SK-N-SH (cell line): ENCODE results near the gene OGFOD1. TPM values are rescaled to one million over a fixed set of nuclear protein-coding genes. Genes with fewer than 3 reads are reported as not detected.

Experiments used
- CTCF ChIA-PET: fragments of 300-600, 350-600 bp; formaldehyde crosslinking; extraction: SDS; loops from one replicate; lab custom pipeline; 2021; lab: Yijun Ruan, JAX
- POLR2A ChIA-PET: fragments of 350-600 bp; sonication (Branson Sonifier 250); formaldehyde crosslinking; extraction: SDS; loops from one replicate; lab custom pipeline; 2020; ENCODE audit warnings: antibody characterized with exemption, inconsistent platforms; lab: Yijun Ruan, JAX
- DNase-seq: peaks from one replicate; pipeline ENCODE4 v3.0.0; 2012
- H2AFZ ChIP-seq: fragments of 200-600 bp; sonication (generic); 2 replicates; pipeline ENCODE4 v1.8.1; 2016; ENCODE audit warnings: antibody characterized with exemption, mild to moderate bottlenecking, low read depth
- H3F3A ChIP-seq: fragments of 200-600 bp; sonication (generic); replicated peaks from 2 replicates; pipeline ENCODE3; 2016; ENCODE audit warnings: antibody characterized with exemption, mild to moderate bottlenecking; ENCODE audit not compliant: insufficient read depth
- H3K27ac ChIP-seq, 2 experiments: fragments of 200-500 bp in 1 of 2; fragments of 200-600 bp in 1 of 2; sonication (Bioruptor generic) in 1 of 2; sonication (generic), shearing (Covaris generic) in 1 of 2; 2 replicates each; pipeline versions ENCODE4 v1.5.1 to v1.6.1; 2014 to 2016; ENCODE audit warnings: low read depth in 2 of 2, inconsistent platforms in 1 of 2, low read length in 1 of 2, mild to moderate bottlenecking in 1 of 2, mixed read lengths in 1 of 2
- H3K27me3 ChIP-seq: fragments of 200-600 bp; sonication (generic), shearing (Covaris generic); 2 replicates; pipeline ENCODE4 v1.6.1; 2016; ENCODE audit warnings: mixed run types; ENCODE audit not compliant: insufficient read depth
- H3K36me3 ChIP-seq, 2 experiments: fragments of 200-500 bp in 1 of 2; fragments of 200-600 bp in 1 of 2; sonication (Bioruptor generic) in 1 of 2; sonication (generic) in 1 of 2; replicated peaks in 1 of 2; 2 replicates each; pipeline versions ENCODE3 to v1.5.1; 2014 to 2016; ENCODE audit warnings: low read length in 1 of 2, mild to moderate bottlenecking in 1 of 2; ENCODE audit not compliant: insufficient read depth in 2 of 2, control insufficient read depth in 1 of 2
- H3K4me1 ChIP-seq, 2 experiments: fragments of 200-500 bp in 1 of 2; fragments of 200-600 bp in 1 of 2; sonication (Bioruptor generic) in 1 of 2; sonication (generic), shearing (Covaris generic) in 1 of 2; 2 replicates each; pipeline versions ENCODE4 v1.5.1 to v1.6.1; 2014 to 2016; ENCODE audit warnings: low read depth in 1 of 2, low read length in 1 of 2, mixed run types in 1 of 2; ENCODE audit not compliant: insufficient read depth in 2 of 2, control insufficient read depth in 1 of 2
- H3K4me2 ChIP-seq: fragments of 200-600 bp; sonication (generic), shearing (Covaris generic); 2 replicates; pipeline ENCODE4 v1.6.1; 2017; ENCODE audit warnings: mixed run types
- H3K4me3 ChIP-seq, 2 experiments: fragments of 200-500 bp in 1 of 2; fragments of 200-600 bp in 1 of 2; sonication (Bioruptor generic) in 1 of 2; sonication (generic), shearing (Covaris generic) in 1 of 2; 2 replicates each; pipeline versions ENCODE4 v1.5.1 to v1.8.1; 2014 to 2016; ENCODE audit warnings: low read depth in 2 of 2, inconsistent platforms in 1 of 2, low read length in 1 of 2, mild to moderate bottlenecking in 1 of 2, mixed read lengths in 1 of 2, moderate library complexity in 1 of 2
- H3K79me2 ChIP-seq: fragments of 200-600 bp; sonication (generic); 2 replicates; pipeline ENCODE4 v1.8.1; 2017; ENCODE audit warnings: mild to moderate bottlenecking; ENCODE audit not compliant: insufficient read depth
- H3K9ac ChIP-seq: fragments of 200-600 bp; sonication (generic); 2 replicates; pipeline ENCODE4 v1.6.1; 2017; ENCODE audit warnings: mixed run types
- H3K9me2 ChIP-seq: fragments of 200-600 bp; sonication (generic); 2 replicates; pipeline ENCODE4 v1.6.1; 2017; ENCODE audit warnings: mixed run types
- H3K9me3 ChIP-seq: fragments of 200-600 bp; sonication (generic); 2 replicates; pipeline ENCODE4 v1.6.1; 2017; ENCODE audit warnings: mixed run types, mild to moderate bottlenecking, moderate library complexity
- H4K20me1 ChIP-seq: fragments of 200-600 bp; sonication (generic); 2 replicates; pipeline ENCODE4 v1.6.1; 2017; ENCODE audit warnings: mild to moderate bottlenecking, mixed run types; ENCODE audit not compliant: insufficient read depth
- CHD2 ChIP-seq: fragments of 150-350 bp; IDR thresholded peaks from 2 replicates; pipeline ENCODE4 v1.6.1; 2018; ENCODE audit warnings: low read length; ENCODE audit not compliant: partially characterized antibody
- EP300 ChIP-seq, 2 experiments: IDR thresholded peaks; 2 replicates each; pipeline versions ENCODE4 v1.4.0 to v1.6.1; 2012; ENCODE audit warnings: borderline replicate concordance in 1 of 2, low read depth in 1 of 2, low read length in 1 of 2
- EZH2phosphoT487 ChIP-seq: fragments of 200-600 bp; sonication (generic); IDR thresholded peaks from 2 replicates; pipeline ENCODE4 v1.6.1; 2017; ENCODE audit warnings: low read depth, mixed run types, mild to moderate bottlenecking, antibody characterized with exemption, moderate library complexity, borderline replicate concordance
- FOXJ3 ChIP-seq: sonication (generic); formaldehyde crosslinking; IDR thresholded peaks from 2 replicates; pipeline ENCODE4 v1.5.1; 2020; ENCODE audit warnings: mild to moderate bottlenecking, missing genetic modification reagents
- GABPA ChIP-seq: IDR thresholded peaks from 2 replicates; pipeline ENCODE4 v1.4.0; 2012; ENCODE audit warnings: low read depth, mild to moderate bottlenecking
- GATA2 ChIP-seq: sonication (generic); formaldehyde crosslinking; IDR thresholded peaks from 2 replicates; pipeline ENCODE4 v1.5.0; 2020; ENCODE audit warnings: mild to moderate bottlenecking, missing genetic modification reagents
- MXI1 ChIP-seq: IDR thresholded peaks from 2 replicates; pipeline ENCODE4 v1.6.1; 2012; ENCODE audit warnings: mild to moderate bottlenecking, low read depth, low read length, improper control_type of control experiment
- NFIC ChIP-seq: IDR thresholded peaks from 2 replicates; pipeline ENCODE4 v1.4.0; 2012; ENCODE audit warnings: borderline replicate concordance
- POLR2AphosphoS5 ChIP-seq: IDR thresholded peaks from 2 replicates; pipeline ENCODE4 v1.6.1; 2012; ENCODE audit warnings: low read depth, low read length
- RAD21 ChIP-seq: IDR thresholded peaks from 2 replicates; pipeline ENCODE4 v1.6.1; 2012; ENCODE audit warnings: mild to moderate bottlenecking, low read length
- RFX5 ChIP-seq: IDR thresholded peaks from 2 replicates; pipeline ENCODE4 v1.6.1; 2012; ENCODE audit warnings: mild to moderate bottlenecking, improper control_type of control experiment, low read length
- RXRA ChIP-seq: IDR thresholded peaks from 2 replicates; pipeline ENCODE4 v1.4.0; 2012; ENCODE audit warnings: low read depth, mild to moderate bottlenecking, borderline replicate concordance
- SIN3A ChIP-seq: IDR thresholded peaks from 2 replicates; pipeline ENCODE4 v1.6.1; 2012; ENCODE audit warnings: low read depth, mild to moderate bottlenecking, low read length, moderate library complexity, borderline replicate concordance
- TAF1 ChIP-seq: IDR thresholded peaks from 2 replicates; pipeline ENCODE4 v1.6.1; 2012; ENCODE audit warnings: low read depth, mild to moderate bottlenecking, low read length, moderate library complexity, borderline replicate concordance
- TEAD4 ChIP-seq: IDR thresholded peaks from 2 replicates; pipeline ENCODE4 v1.4.0; 2012; ENCODE audit warnings: mild to moderate bottlenecking, borderline replicate concordance; ENCODE audit not compliant: insufficient read depth
- WGBS: methylation state at CpG from one replicate; pipeline ENCODE4 v1.1.6; 2017; ENCODE audit warnings: low lambda C conversion rate; 5-methylcytosine and 5-hydroxymethylcytosine counted together
- polyA plus RNA-seq, 3 experiments: library from polyadenylated mRNA; depleted of rRNA; stranded (reverse); fragments of >200 nt; gene quantifications; 2 replicates each; pipeline ENCODE4 v1.2.3, GENCODE V29; 2012
- TF ChIP-seq, protein P1 (sequence below): fragments of 150-350 bp; IDR thresholded peaks from 2 replicates; pipeline ENCODE4 v1.6.1; 2016; ENCODE audit warnings: mild to moderate bottlenecking, low read depth, low read length
- TF ChIP-seq, protein P2 (sequence below): IDR thresholded peaks from 2 replicates; pipeline ENCODE4 v1.4.0; 2012; ENCODE audit warnings: low read depth, borderline replicate concordance
- TF ChIP-seq, protein P3 (sequence below): IDR thresholded peaks from 2 replicates; pipeline ENCODE4; 2012
- TF ChIP-seq, protein P4 (sequence below): fragments of 200-600 bp; sonication (generic); IDR thresholded peaks from 2 replicates; pipeline ENCODE4 v1.6.1; 2017; ENCODE audit warnings: antibody characterized with exemption, mild to moderate bottlenecking, moderate library complexity
- TF ChIP-seq, protein P5 (sequence below): IDR thresholded peaks from 2 replicates; pipeline ENCODE4 v1.6.1; 2012; ENCODE audit warnings: mild to moderate bottlenecking, low read depth, low read length, moderate library complexity

OGFOD1 gene
- polyA plus RNA-seq, 1 of the 3 experiments (the other 2 are of a cell fraction) = 35.6 TPM

DNA sequence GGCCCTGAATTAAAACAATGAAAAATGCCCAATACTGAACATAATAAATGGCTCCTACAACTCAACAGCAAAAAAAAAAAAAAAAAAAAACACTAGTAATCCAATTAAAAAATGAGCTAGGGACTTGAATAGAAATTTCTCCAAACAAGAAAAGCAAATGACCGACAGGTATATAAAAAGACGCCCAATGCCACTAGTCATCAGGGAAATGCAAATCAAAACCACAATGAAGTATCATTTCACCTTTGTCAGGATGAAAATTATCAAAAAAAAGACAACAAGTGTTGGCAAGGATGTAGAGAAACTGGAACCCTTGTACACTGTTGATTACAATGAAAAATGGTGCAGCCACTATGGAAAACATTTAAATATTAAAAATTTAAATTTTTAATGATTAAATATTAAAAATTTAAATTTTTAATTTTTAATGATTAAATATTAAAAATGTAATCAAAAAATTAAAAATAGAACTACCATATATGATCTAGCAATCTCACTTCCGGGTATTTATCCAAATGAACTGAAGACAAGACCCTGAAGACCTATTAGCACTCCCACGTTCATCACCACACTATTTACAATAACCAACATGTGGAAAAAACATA is 40.4 kb downstream of the OGFOD1 start:
- Histone ChIP-seq H3K4me2 (no peak overlapping the region), H3K27ac (no peak overlapping the region), H3K9ac (no peak overlapping the region), H3F3A (no peaks in the 10 kb centered on the region), H3K4me1 (no peaks in the 10 kb centered on the region; a peak in 1 of 4 replicates), H2AFZ (no peak overlapping the region), H3K4me3 (no peak overlapping the region), H4K20me1 (no peaks in the 10 kb centered on the region), H3K9me3 (no peaks in the 10 kb centered on the region), H3K79me2 (no peaks in the 10 kb centered on the region; the same call in 1 of the 2 replicates), H3K27me3 (no peaks in the 10 kb centered on the region), H3K36me3 (peaks cover 24 to 66% of the 10 kb centered on the region in 2 experiments), H3K9me2 (no peaks in the 10 kb centered on the region)
- POLR2A ChIA-PET = no interaction called here
- TF ChIP-seq CHD2 = no peak
- no peak for TF ChIP-seq RXRA
- no peak for TF ChIP-seq FOXJ3
- TF ChIP-seq MXI1 = no peak
- TF ChIP-seq, protein P1, sequence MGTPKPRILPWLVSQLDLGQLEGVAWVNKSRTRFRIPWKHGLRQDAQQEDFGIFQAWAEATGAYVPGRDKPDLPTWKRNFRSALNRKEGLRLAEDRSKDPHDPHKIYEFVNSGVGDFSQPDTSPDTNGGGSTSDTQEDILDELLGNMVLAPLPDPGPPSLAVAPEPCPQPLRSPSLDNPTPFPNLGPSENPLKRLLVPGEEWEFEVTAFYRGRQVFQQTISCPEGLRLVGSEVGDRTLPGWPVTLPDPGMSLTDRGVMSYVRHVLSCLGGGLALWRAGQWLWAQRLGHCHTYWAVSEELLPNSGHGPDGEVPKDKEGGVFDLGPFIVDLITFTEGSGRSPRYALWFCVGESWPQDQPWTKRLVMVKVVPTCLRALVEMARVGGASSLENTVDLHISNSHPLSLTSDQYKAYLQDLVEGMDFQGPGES = no peak
- TF ChIP-seq TAF1 = no peak
- no peak for TF ChIP-seq RAD21
- no peak for TF ChIP-seq GATA2 (CRISPR knock-in tag)
- TF ChIP-seq, protein P2, sequence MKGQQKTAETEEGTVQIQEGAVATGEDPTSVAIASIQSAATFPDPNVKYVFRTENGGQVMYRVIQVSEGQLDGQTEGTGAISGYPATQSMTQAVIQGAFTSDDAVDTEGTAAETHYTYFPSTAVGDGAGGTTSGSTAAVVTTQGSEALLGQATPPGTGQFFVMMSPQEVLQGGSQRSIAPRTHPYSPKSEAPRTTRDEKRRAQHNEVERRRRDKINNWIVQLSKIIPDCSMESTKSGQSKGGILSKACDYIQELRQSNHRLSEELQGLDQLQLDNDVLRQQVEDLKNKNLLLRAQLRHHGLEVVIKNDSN = no peak
- TF ChIP-seq, protein P3, sequence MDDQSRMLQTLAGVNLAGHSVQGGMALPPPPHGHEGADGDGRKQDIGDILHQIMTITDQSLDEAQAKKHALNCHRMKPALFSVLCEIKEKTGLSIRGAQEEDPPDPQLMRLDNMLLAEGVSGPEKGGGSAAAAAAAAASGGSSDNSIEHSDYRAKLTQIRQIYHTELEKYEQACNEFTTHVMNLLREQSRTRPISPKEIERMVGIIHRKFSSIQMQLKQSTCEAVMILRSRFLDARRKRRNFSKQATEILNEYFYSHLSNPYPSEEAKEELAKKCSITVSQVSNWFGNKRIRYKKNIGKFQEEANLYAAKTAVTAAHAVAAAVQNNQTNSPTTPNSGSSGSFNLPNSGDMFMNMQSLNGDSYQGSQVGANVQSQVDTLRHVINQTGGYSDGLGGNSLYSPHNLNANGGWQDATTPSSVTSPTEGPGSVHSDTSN = no peak
- no peak for TF ChIP-seq EP300 (IDR thresholded peaks at IDR 0.05; ENCODE audit: borderline replicate concordance in 1 of 2, low read depth in 1 of 2, low read length in 1 of 2)
- TF ChIP-seq EZH2phosphoT487 = no peak
- no peak for TF ChIP-seq TEAD4
- no peak for TF ChIP-seq SIN3A
- no peak for TF ChIP-seq RFX5
- no peak for TF ChIP-seq GABPA
- TF ChIP-seq, protein P4, sequence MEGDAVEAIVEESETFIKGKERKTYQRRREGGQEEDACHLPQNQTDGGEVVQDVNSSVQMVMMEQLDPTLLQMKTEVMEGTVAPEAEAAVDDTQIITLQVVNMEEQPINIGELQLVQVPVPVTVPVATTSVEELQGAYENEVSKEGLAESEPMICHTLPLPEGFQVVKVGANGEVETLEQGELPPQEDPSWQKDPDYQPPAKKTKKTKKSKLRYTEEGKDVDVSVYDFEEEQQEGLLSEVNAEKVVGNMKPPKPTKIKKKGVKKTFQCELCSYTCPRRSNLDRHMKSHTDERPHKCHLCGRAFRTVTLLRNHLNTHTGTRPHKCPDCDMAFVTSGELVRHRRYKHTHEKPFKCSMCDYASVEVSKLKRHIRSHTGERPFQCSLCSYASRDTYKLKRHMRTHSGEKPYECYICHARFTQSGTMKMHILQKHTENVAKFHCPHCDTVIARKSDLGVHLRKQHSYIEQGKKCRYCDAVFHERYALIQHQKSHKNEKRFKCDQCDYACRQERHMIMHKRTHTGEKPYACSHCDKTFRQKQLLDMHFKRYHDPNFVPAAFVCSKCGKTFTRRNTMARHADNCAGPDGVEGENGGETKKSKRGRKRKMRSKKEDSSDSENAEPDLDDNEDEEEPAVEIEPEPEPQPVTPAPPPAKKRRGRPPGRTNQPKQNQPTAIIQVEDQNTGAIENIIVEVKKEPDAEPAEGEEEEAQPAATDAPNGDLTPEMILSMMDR = no peak
- TF ChIP-seq, protein P5, sequence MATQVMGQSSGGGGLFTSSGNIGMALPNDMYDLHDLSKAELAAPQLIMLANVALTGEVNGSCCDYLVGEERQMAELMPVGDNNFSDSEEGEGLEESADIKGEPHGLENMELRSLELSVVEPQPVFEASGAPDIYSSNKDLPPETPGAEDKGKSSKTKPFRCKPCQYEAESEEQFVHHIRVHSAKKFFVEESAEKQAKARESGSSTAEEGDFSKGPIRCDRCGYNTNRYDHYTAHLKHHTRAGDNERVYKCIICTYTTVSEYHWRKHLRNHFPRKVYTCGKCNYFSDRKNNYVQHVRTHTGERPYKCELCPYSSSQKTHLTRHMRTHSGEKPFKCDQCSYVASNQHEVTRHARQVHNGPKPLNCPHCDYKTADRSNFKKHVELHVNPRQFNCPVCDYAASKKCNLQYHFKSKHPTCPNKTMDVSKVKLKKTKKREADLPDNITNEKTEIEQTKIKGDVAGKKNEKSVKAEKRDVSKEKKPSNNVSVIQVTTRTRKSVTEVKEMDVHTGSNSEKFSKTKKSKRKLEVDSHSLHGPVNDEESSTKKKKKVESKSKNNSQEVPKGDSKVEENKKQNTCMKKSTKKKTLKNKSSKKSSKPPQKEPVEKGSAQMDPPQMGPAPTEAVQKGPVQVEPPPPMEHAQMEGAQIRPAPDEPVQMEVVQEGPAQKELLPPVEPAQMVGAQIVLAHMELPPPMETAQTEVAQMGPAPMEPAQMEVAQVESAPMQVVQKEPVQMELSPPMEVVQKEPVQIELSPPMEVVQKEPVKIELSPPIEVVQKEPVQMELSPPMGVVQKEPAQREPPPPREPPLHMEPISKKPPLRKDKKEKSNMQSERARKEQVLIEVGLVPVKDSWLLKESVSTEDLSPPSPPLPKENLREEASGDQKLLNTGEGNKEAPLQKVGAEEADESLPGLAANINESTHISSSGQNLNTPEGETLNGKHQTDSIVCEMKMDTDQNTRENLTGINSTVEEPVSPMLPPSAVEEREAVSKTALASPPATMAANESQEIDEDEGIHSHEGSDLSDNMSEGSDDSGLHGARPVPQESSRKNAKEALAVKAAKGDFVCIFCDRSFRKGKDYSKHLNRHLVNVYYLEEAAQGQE = no peak
- no peak for TF ChIP-seq POLR2AphosphoS5
- TF ChIP-seq NFIC = no peak
- CTCF ChIA-PET = no interaction called here
- no peak for DNase-seq
- WGBS = 97% methylated on average over 4 of the region's 4 CpGs
